Calu3 (cell line): ENCODE results near the gene RBX1. TPM values are rescaled to one million over a fixed set of nuclear protein-coding genes. Genes with fewer than 3 reads are reported as not detected.

Experiments used
- BruUV-seq: library from RNA; stranded (reverse); fragments of 400-500 nt; replicated peaks from 2 replicates; lab custom pipeline; 2021; lab: Mats Ljungman, UMichigan
- CTCF ChIA-PET: fragments of 300-600 bp; sonication (Branson Sonifier 250); formaldehyde crosslinking; loops from one replicate; lab custom pipeline; 2022; ENCODE audit warnings: antibody characterized with exemption; lab: Charles Lee
- DNase-seq: peaks from one replicate; pipeline ENCODE4 v3.0.0; 2022
- H3K27ac Mint-ChIP-seq: one replicate; pipeline ENCODE4 v1.8.0; 2022; ENCODE audit warnings: mixed read lengths; ENCODE audit not compliant: unreplicated experiment
- H3K27me3 Mint-ChIP-seq: one replicate; pipeline ENCODE4 v1.8.0; 2022; ENCODE audit warnings: mixed read lengths; ENCODE audit not compliant: unreplicated experiment
- H3K36me3 Mint-ChIP-seq: one replicate; pipeline ENCODE4 v1.8.0; 2022; ENCODE audit warnings: mild to moderate bottlenecking, moderate library complexity, mixed read lengths; ENCODE audit not compliant: insufficient read depth, unreplicated experiment
- H3K4me1 Mint-ChIP-seq: one replicate; pipeline ENCODE4 v1.8.0; 2022; ENCODE audit warnings: mild to moderate bottlenecking, low read depth, mixed read lengths; ENCODE audit not compliant: unreplicated experiment
- H3K4me3 Mint-ChIP-seq: one replicate; pipeline ENCODE4 v1.8.0; 2022; ENCODE audit warnings: mild to moderate bottlenecking, low read depth, moderate library complexity, mixed read lengths; ENCODE audit not compliant: unreplicated experiment
- H3K9me3 Mint-ChIP-seq: one replicate; pipeline ENCODE4 v1.8.0; 2022; ENCODE audit warnings: low read depth, mixed read lengths; ENCODE audit not compliant: unreplicated experiment
- CTCF ChIP-seq: fragments of 200-600 bp; IDR thresholded peaks from one replicate; pipeline ENCODE4 v1.8.0; 2022; ENCODE audit warnings: antibody characterized with exemption; ENCODE audit not compliant: unreplicated experiment
- intact Hi-C: fragments of 100-400 bp; cut with micrococcal nuclease; formaldehyde crosslinking; loops from one replicate; pipeline ENCODE4 v1.10.0; 2022; ENCODE audit not compliant: unreplicated experiment
- total RNA-seq: library from RNA; stranded (reverse); gene quantifications from 2 replicates; pipeline ENCODE4 v1.2.3, GENCODE V29; 2022

RBX1 gene
- total RNA-seq, 1 experiment from 2014 or later = 45.5 TPM

- DNase-seq = no peak
- Mint-ChIP-seq H3K9me3 (no peaks in the 10 kb centered on the region), H3K27ac (no peak overlapping the region), H3K4me3 (no peak overlapping the region), H3K36me3 (peaks cover 40% of the 10 kb centered on the region), H3K27me3 (no peaks in the 10 kb centered on the region), H3K4me1 (no peaks in the 10 kb centered on the region)
- no peak for TF ChIP-seq CTCF
- CTCF ChIA-PET = no interaction called here
- BruUV-seq = no TSS peak
- intact Hi-C loops = no loop called here
These were observed 31.7 kb upstream of the RBX1 start for GRCh38 chr22:40919446-40919845.

GRCh38 chr22:40920526-40920925 lies 30.7 kb upstream of the RBX1 start:
- no peaks in the 10 kb centered on the region for H3K9me3 Mint-ChIP-seq
- CTCF ChIA-PET = interaction anchor here (1.2 kb wide), 1 partner anchor 317 kb away, joined by 4 read pairs; no protein-coding TSS in a partner anchor
- H3K27me3 Mint-ChIP-seq = no peaks in the 10 kb centered on the region
- no peaks in the 10 kb centered on the region for H3K4me1 Mint-ChIP-seq
- no peak for DNase-seq
- H3K27ac Mint-ChIP-seq = no peak overlapping the region
- no peak for TF ChIP-seq CTCF
- no peak overlapping the region for H3K4me3 Mint-ChIP-seq
- peaks cover 37% of the 10 kb centered on the region for H3K36me3 Mint-ChIP-seq
- intact Hi-C loops = loop anchor here (5.0 kb wide), 1 partner anchor 317 kb away; no protein-coding TSS in a partner anchor
- no TSS peak for BruUV-seq

GRCh38 chr22:40922484-40923303 lies 28.5 kb upstream of the RBX1 start:
- Mint-ChIP-seq H3K27ac (no peak overlapping the region), H3K9me3 (no peaks in the 10 kb centered on the region), H3K27me3 (no peaks in the 10 kb centered on the region), H3K4me3 (no peak overlapping the region), H3K4me1 (no peaks in the 10 kb centered on the region), H3K36me3 (peaks cover 36% of the 10 kb centered on the region)
- peak; percentile 64 for TF ChIP-seq CTCF
- no TSS peak for BruUV-seq
- peak; percentile 28 for DNase-seq
- intact Hi-C loops = loop anchor here (2.0 to 5.0 kb wide), 2 partner anchors 168 to 315 kb away; no protein-coding TSS in a partner anchor
- CTCF ChIA-PET = interaction anchor here (0.6 to 2.3 kb wide), 23 partner anchors 9 to 604 kb away, joined by 3 to 51 read pairs (median 4); partner anchors contain the start of genes RBX1 and ZC3H7B

GRCh38 chr22:40928657-40929056 lies 22.5 kb upstream of the RBX1 start:
- Mint-ChIP-seq H3K36me3 (peaks cover 25% of the 10 kb centered on the region), H3K27me3 (no peaks in the 10 kb centered on the region), H3K9me3 (no peaks in the 10 kb centered on the region), H3K4me3 (no peak overlapping the region), H3K4me1 (no peaks in the 10 kb centered on the region), H3K27ac (no peak overlapping the region)
- CTCF ChIA-PET = interaction anchor here (0.6 kb wide), 1 partner anchor 93 kb away, joined by 3 read pairs; no protein-coding TSS in a partner anchor
- no TSS peak for BruUV-seq
- no peak for TF ChIP-seq CTCF
- DNase-seq = no peak
- intact Hi-C loops = no loop called here
